GM23248 (cell line): ENCODE results near the gene CHIT1. TPM values are rescaled to one million over a fixed set of nuclear protein-coding genes. Genes with fewer than 3 reads are reported as not detected.

Source experiments
- DNase-seq: peaks from one replicate; pipeline ENCODE4 v3.0.0-alpha.2; 2015
- H2AFZ ChIP-seq: fragments of 200-600 bp; sonication (generic); 2 replicates; pipeline ENCODE4 v1.6.1; 2016; ENCODE audit warnings: antibody characterized with exemption
- H3F3A ChIP-seq: fragments of 200-600 bp; sonication (generic); 2 replicates; pipeline ENCODE4 v1.6.1; 2016; ENCODE audit warnings: mild to moderate bottlenecking, antibody characterized with exemption, mixed run types; ENCODE audit not compliant: insufficient read depth
- H3K27ac ChIP-seq: fragments of 200-600 bp; sonication (generic); 2 replicates; pipeline ENCODE4 v1.5.1; 2016; ENCODE audit warnings: mild to moderate bottlenecking
- H3K27me3 ChIP-seq: fragments of 200-600 bp; sonication (generic); replicated peaks from 2 replicates; pipeline ENCODE4 v1.6.1; 2016; ENCODE audit warnings: mild to moderate bottlenecking; ENCODE audit not compliant: insufficient read depth
- H3K36me3 ChIP-seq: fragments of 200-600 bp; sonication (generic); 2 replicates; pipeline ENCODE4 v1.6.1; 2016; ENCODE audit warnings: low read depth, mild to moderate bottlenecking
- H3K4me1 ChIP-seq: fragments of 200-600 bp; sonication (generic); 2 replicates; pipeline ENCODE4 v1.6.1; 2016; ENCODE audit warnings: mild to moderate bottlenecking; ENCODE audit not compliant: insufficient read depth
- H3K4me2 ChIP-seq: fragments of 200-600 bp; sonication (generic); one replicate; pipeline ENCODE4 v1.6.1; 2016; ENCODE audit warnings: mild to moderate bottlenecking; ENCODE audit not compliant: unreplicated experiment
- H3K4me3 ChIP-seq: fragments of 200-600 bp; sonication (generic); 2 replicates; pipeline ENCODE4 v1.5.1; 2016; ENCODE audit warnings: mild to moderate bottlenecking
- H3K79me2 ChIP-seq: fragments of 200-600 bp; sonication (generic); 2 replicates; pipeline ENCODE4 v1.6.1; 2016; ENCODE audit warnings: mild to moderate bottlenecking; ENCODE audit not compliant: insufficient read depth
- H3K9ac ChIP-seq: fragments of 200-600 bp; sonication (generic); 2 replicates; pipeline ENCODE4 v1.6.1; 2016; ENCODE audit warnings: mild to moderate bottlenecking
- H3K9me2 ChIP-seq: fragments of 200-600 bp; sonication (generic); 2 replicates; pipeline ENCODE4 v1.6.1; 2016; ENCODE audit warnings: mixed run types, mild to moderate bottlenecking, moderate library complexity; ENCODE audit not compliant: insufficient read depth
- H3K9me3 ChIP-seq: fragments of 200-600 bp; sonication (generic); one replicate; pipeline ENCODE4 v1.6.1; 2017; ENCODE audit warnings: low read depth
- H4K20me1 ChIP-seq: fragments of 200-600 bp; sonication (generic); 2 replicates; pipeline ENCODE4 v1.6.0; 2016; ENCODE audit not compliant: insufficient read depth
- EZH2 ChIP-seq: fragments of 200-600 bp; sonication (generic); IDR thresholded peaks from 2 replicates; pipeline ENCODE4 v1.6.1; 2018; ENCODE audit warnings: antibody characterized with exemption, mild to moderate bottlenecking; ENCODE audit not compliant: insufficient read depth, poor library complexity, severe bottlenecking
- EZH2phosphoT487 ChIP-seq: fragments of 200-600 bp; sonication (generic); IDR thresholded peaks from 2 replicates; pipeline ENCODE4 v1.6.1; 2018; ENCODE audit warnings: antibody characterized with exemption, moderate library complexity, mild to moderate bottlenecking, low read depth; ENCODE audit not compliant: insufficient read depth
- WGBS, 2 experiments: methylation state at CpG; one replicate each; pipeline ENCODE4 v1.1.6; 2015 to 2017; ENCODE audit warnings: low lambda C conversion rate in 2 of 2, low coverage in 1 of 2; ENCODE audit errors: missing lambda C conversion rate in 2 of 2; 5-methylcytosine and 5-hydroxymethylcytosine counted together
- in situ Hi-C: fragments of 300-500 bp; cut with MboI; formaldehyde crosslinking; loops from 2 replicates; pipeline ENCODE4 v1.15.0; 2020
- polyA plus RNA-seq: library from polyadenylated mRNA; unstranded; fragments of >200 nt; fragmentation: Nextera tagmentation; extraction: Ambion mirVana; gene quantifications from 2 replicates; pipeline ENCODE4 v1.2.1, GENCODE V29; 2016
- total RNA-seq: library from RNA; depleted of rRNA; stranded (reverse); fragments of >200 nt; shearing (Covaris generic); gene quantifications from 2 replicates; pipeline ENCODE4 v1.2.3, GENCODE V29; 2014

The CHIT1 gene
- total and polyA plus RNA-seq, 2 experiments from 2014 or later: not detected

GRCh38 chr1:203178821-203179666 is 50.4 kb downstream of the CHIT1 start:
- no peak for TF ChIP-seq EZH2phosphoT487
- no peak for TF ChIP-seq EZH2
- Histone ChIP-seq H3K4me2 (no peak overlapping the region), H3K4me1 (peaks cover 33% of the 10 kb centered on the region), H3K27ac (no peak overlapping the region), H3K36me3 (no peaks in the 10 kb centered on the region), H4K20me1 (no peaks in the 10 kb centered on the region), H3K4me3 (no peak overlapping the region), H3F3A (peaks cover 21% of the 10 kb centered on the region), H3K9me3 (no peaks in the 10 kb centered on the region), H3K9ac (no peak overlapping the region), H3K9me2 (no peaks in the 10 kb centered on the region), H3K27me3 (no peaks in the 10 kb centered on the region), H3K79me2 (no peaks in the 10 kb centered on the region), H2AFZ (no peak overlapping the region)
- WGBS, 2 experiments: 97 to 99% methylated on average over 13 to 14 of the region's 14 CpGs
- in situ Hi-C loops: no loop called here
- no peak for DNase-seq

DNA sequence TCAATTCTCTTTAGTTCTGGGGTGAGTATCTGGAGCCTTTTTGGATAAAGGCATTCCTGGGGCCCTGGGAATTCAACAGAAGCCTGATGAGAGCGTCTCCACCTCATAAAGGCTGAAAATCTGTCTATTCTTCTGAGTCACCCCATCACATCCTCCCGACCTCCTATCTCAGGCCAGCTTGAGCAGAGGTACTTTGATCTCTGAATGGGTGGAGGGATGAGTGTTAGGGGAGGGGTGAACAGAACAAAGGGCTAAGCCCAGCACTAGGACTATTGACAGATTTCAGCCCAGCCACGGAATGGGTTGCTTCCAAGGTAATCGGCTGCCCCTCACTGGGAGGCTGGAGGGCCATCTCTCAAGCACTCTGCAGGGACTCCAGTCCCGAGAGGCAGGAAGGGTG is 51.4 kb downstream of the CHIT1 start:
- H3K36me3 ChIP-seq: no peaks in the 10 kb centered on the region
- peaks cover 33% of the 10 kb centered on the region for H3K4me1 ChIP-seq
- H3K9me3 ChIP-seq: no peaks in the 10 kb centered on the region
- no peak overlapping the region for H3K4me3 ChIP-seq
- H3K79me2 ChIP-seq: no peaks in the 10 kb centered on the region
- peak overlapping the region; percentile 63 for H2AFZ ChIP-seq
- no peaks in the 10 kb centered on the region for H3K27me3 ChIP-seq
- H3F3A ChIP-seq: peaks cover 21% of the 10 kb centered on the region
- 44 to 48% methylated on average over 5 of the region's 5 CpGs for WGBS, 2 experiments
- peak; percentile 62 for DNase-seq
- no peaks in the 10 kb centered on the region for H3K9me2 ChIP-seq
- peak overlapping the region; percentile 74 for H3K27ac ChIP-seq
- in situ Hi-C loops: no loop called here
- H3K9ac ChIP-seq: peak overlapping the region; percentile 61
- TF ChIP-seq EZH2phosphoT487 (no peak), EZH2 (no peak)
- H3K4me2 ChIP-seq: peak overlapping the region; percentile 56
- H4K20me1 ChIP-seq: no peaks in the 10 kb centered on the region

DNA sequence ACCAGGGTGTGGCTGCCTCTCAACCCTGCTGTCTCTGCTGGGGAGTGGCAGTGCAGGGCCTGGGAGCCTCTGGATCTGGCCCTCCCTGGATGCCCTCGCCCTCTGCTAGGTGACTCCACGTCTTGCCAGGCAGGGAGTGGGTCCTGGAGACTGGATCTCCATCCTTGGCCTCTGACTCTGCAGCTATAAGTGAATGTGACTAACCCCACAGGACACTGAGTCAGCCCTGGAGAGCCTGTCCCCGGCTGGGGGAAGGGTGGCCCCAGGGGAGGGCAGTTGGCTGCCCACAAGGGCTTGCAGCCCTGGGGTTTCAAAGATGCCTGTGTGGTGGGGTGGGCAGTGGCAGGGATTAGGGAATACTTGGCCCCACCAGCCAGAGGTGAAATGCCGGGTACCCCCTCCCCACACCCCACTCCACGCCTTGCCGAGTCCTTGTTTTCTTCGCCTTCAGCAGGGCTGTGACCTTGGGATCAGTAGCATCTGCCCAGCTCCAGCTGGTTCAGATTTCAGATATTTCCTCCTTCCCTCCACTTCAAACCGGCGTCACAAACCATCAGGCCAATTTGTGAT is 51.9 kb downstream of the CHIT1 start:
- Histone ChIP-seq H3K36me3 (no peaks in the 10 kb centered on the region), H3K4me3 (no peak overlapping the region), H3K9ac (peak overlapping the region; percentile 61), H3K79me2 (no peaks in the 10 kb centered on the region), H3K27ac (peak overlapping the region; percentile 74), H4K20me1 (no peaks in the 10 kb centered on the region), H3K9me3 (no peaks in the 10 kb centered on the region), H3K27me3 (no peaks in the 10 kb centered on the region), H3K9me2 (no peaks in the 10 kb centered on the region), H3K4me1 (peaks cover 33% of the 10 kb centered on the region), H3F3A (peaks cover 21% of the 10 kb centered on the region), H2AFZ (peak overlapping the region; percentile 63), H3K4me2 (peak overlapping the region; percentile 56)
- DNase-seq: peak; percentile 88
- in situ Hi-C loops: no loop called here
- TF ChIP-seq EZH2phosphoT487 (no peak), EZH2 (no peak)
- WGBS, 2 experiments: 7% methylated on average over 9 of the region's 9 CpGs

- H3K9ac ChIP-seq: 0 out of 2 replicates have a peak overlapping the region, but pooled peaks have one; percentile 12
- TF ChIP-seq EZH2phosphoT487: no peak
- peak overlapping the region; percentile 74 for H3K27ac ChIP-seq
- H3K79me2 ChIP-seq: no peaks in the 10 kb centered on the region
- no peaks in the 10 kb centered on the region for H3K9me3 ChIP-seq
- in situ Hi-C loops: no loop called here
- no peaks in the 10 kb centered on the region for H4K20me1 ChIP-seq
- peak; percentile 42 for DNase-seq
- peak overlapping the region; percentile 56 for H3K4me2 ChIP-seq
- no peaks in the 10 kb centered on the region for H3K9me2 ChIP-seq
- peaks cover 21% of the 10 kb centered on the region for H3F3A ChIP-seq
- peaks cover 33% of the 10 kb centered on the region for H3K4me1 ChIP-seq
- no peak overlapping the region for H3K4me3 ChIP-seq
- no peak overlapping the region for H2AFZ ChIP-seq
- 87 to 89% methylated on average over 6 of the region's 6 CpGs for WGBS, 2 experiments
- H3K36me3 ChIP-seq: no peaks in the 10 kb centered on the region
- H3K27me3 ChIP-seq: no peaks in the 10 kb centered on the region
These were observed 52.5 kb downstream of the CHIT1 start for GRCh38 chr1:203177036-203177405.
